Right cardiac atrium (tissue), 5 donors: ENCODE measurements around the gene CXorf49B. TPM values are rescaled to one million over a fixed set of nuclear protein-coding genes. Genes with fewer than 3 reads are reported as not detected.

ENCODE experiments used
- polyA plus RNA-seq: library from polyadenylated mRNA; stranded (reverse); fragments of 200-250 nt; gene quantifications from one replicate; pipeline ENCODE4 v1.2.3, GENCODE V29; 2013
- total RNA-seq, 4 donors: library from RNA; stranded (reverse); fragmentation: NEBNext Ultra II Directional; extraction: Animal tissue kit (Norgen Biotek cat#: 25700); gene quantifications; one replicate each; pipeline ENCODE4 v1.2.1, GENCODE V29; 2021
- donor health status: healthy with polysubstance abuse.
- donor health status: DM: no; HTN: yes; CAD: no.
- donor health status: DM: no; HTN: no; CAD: no.
- donor health status: DM: no; HTN: yes; CAD: no; lungs with severe emphysema.
- donor health status: DM: yes; HTN: yes; CAD: no.

CXorf49B gene
- total and polyA plus RNA-seq, 5 donors = not detected

Other genes with a start within 250 kb of the CXorf49B start
- 10 to 100 TPM; 67.8 to 94.4 (median 81.4) TPM for gene OGT, start 230.2 kb upstream of the CXorf49B start, total RNA-seq
- gene OGT, start 230.2 kb upstream of the CXorf49B start, polyA plus RNA-seq = 30.3 TPM
- gene GCNA, start 184.9 kb upstream of the CXorf49B start, total RNA-seq = 1 to 10 TPM; 1.4 to 2.0 (median 1.7) TPM
- gene GCNA, start 184.9 kb upstream of the CXorf49B start, polyA plus RNA-seq = 0.81 TPM
- gene CXCR3, start 144.8 kb upstream of the CXorf49B start, total RNA-seq = under 1 TPM; 0.20 to 0.51 (median 0.29) TPM
- 0.07 TPM for gene CXCR3, start 144.8 kb upstream of the CXorf49B start, polyA plus RNA-seq
- gene CXorf49, start 45.1 kb upstream of the CXorf49B start, total RNA-seq = not detected
- not detected for gene CXorf49, start 45.1 kb upstream of the CXorf49B start, polyA plus RNA-seq
- gene NHSL2, start 147.5 kb downstream of the CXorf49B start, total RNA-seq = 1 to 10 TPM; 4.5 to 9.2 (median 7.4) TPM
- gene NHSL2, start 147.5 kb downstream of the CXorf49B start, polyA plus RNA-seq = 2.4 TPM